Brain microvascular endothelial cell (primary cell): ENCODE data around the gene WNK1.

Experiments used
- DNase-seq: peaks from one replicate; pipeline ENCODE4 v3.0.0-alpha.2; 2020
- H3K27ac ChIP-seq: fragments of 250-450 bp; sonication (Bioruptor Pico); 2 replicates; pipeline ENCODE4 v1.5.1; 2020; ENCODE audit warnings: mild to moderate bottlenecking, moderate library complexity
- H3K27me3 ChIP-seq: fragments of 250-450 bp; sonication (Bioruptor Pico); replicated peaks from 2 replicates; pipeline ENCODE4 v1.5.1; 2020; ENCODE audit warnings: mild to moderate bottlenecking
- H3K36me3 ChIP-seq: fragments of 250-450 bp; sonication (Bioruptor Pico); replicated peaks from 2 replicates; pipeline ENCODE4 v1.5.1; 2020; ENCODE audit warnings: mild to moderate bottlenecking
- H3K4me3 ChIP-seq: 2 replicates; pipeline ENCODE4 v1.5.1; 2011; ENCODE audit warnings: low read depth, mild to moderate bottlenecking, control low read depth, low read length, moderate library complexity
- CTCF ChIP-seq: IDR thresholded peaks from 2 replicates; pipeline ENCODE4 v1.5.1; 2011; ENCODE audit warnings: low read depth, mild to moderate bottlenecking, moderate library complexity, low read length, control low read depth, inconsistent platforms; ENCODE audit errors: missing control alignments
- in situ Hi-C: cut with HindIII; loops from 2 replicates; pipeline ENCODE4 v1.10.0; 2017; ENCODE audit warnings: low sequenced_read_pairs, low pct_ligation_motif_present

The WNK1 gene

GRCh38 chr12:936377-937345 lies 184.3 kb downstream of the WNK1 start:
- Histone ChIP-seq H3K4me3 (no peak overlapping the region), H3K27ac (no peak overlapping the region), H3K27me3 (no peaks in the 10 kb centered on the region), H3K36me3 (peaks cover 5% of the 10 kb centered on the region)
- no peak for DNase-seq
- no peak for TF ChIP-seq CTCF
- in situ Hi-C loops: no loop called here

- TF ChIP-seq CTCF: no peak
- DNase-seq: no peak
- in situ Hi-C loops: no loop called here
- Histone ChIP-seq H3K27me3 (no peaks in the 10 kb centered on the region), H3K27ac (no peak overlapping the region), H3K4me3 (no peak overlapping the region), H3K36me3 (no peaks in the 10 kb centered on the region)
Observed at GRCh38 chr12:938810-939209, 186.4 kb downstream of the WNK1 start.

GRCh38 chr12:943051-943450 lies 190.7 kb downstream of the WNK1 start:
- DNase-seq: no peak
- Histone ChIP-seq H3K27ac (no peak overlapping the region), H3K27me3 (no peaks in the 10 kb centered on the region), H3K36me3 (no peaks in the 10 kb centered on the region), H3K4me3 (no peak overlapping the region)
- TF ChIP-seq CTCF: no peak
- in situ Hi-C loops: no loop called here

GRCh38 chr12:944211-944610 lies 191.8 kb downstream of the WNK1 start:
- no peak overlapping the region for H3K27ac ChIP-seq
- DNase-seq: no peak
- in situ Hi-C loops: no loop called here
- no peak for TF ChIP-seq CTCF
- no peaks in the 10 kb centered on the region for H3K27me3 ChIP-seq
- H3K4me3 ChIP-seq: no peak overlapping the region
- H3K36me3 ChIP-seq: no peaks in the 10 kb centered on the region

GRCh38 chr12:946212-946611 lies 193.8 kb downstream of the WNK1 start:
- H3K4me3 ChIP-seq: no peak overlapping the region
- H3K27ac ChIP-seq: no peak overlapping the region
- TF ChIP-seq CTCF: no peak
- H3K36me3 ChIP-seq: no peaks in the 10 kb centered on the region
- no peaks in the 10 kb centered on the region for H3K27me3 ChIP-seq
- DNase-seq: peak; percentile 8
- in situ Hi-C loops: no loop called here
